ENCODE measurements around the gene CAMK2G.

GRCh38 chr10:73862011-73862410 lies 12.3 kb downstream of the CAMK2G start:
- TF ChIP-seq ZFP3 (CRISPR knock-in tag; IDR thresholded peaks at IDR 0.05), result no peak
- TF ChIP-seq ARNTL (CRISPR knock-in tag; IDR thresholded peaks at IDR 0.05; ENCODE audit: borderline replicate concordance, low read depth), result no peak
- no peak for TF ChIP-seq ZNF70 (CRISPR knock-in tag; IDR thresholded peaks at IDR 0.05)
- no peak for TF ChIP-seq TOX (CRISPR knock-in tag; IDR thresholded peaks at IDR 0.05; ENCODE audit: borderline replicate concordance)
- TF ChIP-seq ZNF565 (CRISPR knock-in tag; conservative IDR thresholded peaks at IDR 0.05; ENCODE audit: low read depth), result no peak
- TF ChIP-seq BACH2 (CRISPR knock-in tag; IDR thresholded peaks at IDR 0.05; ENCODE audit: borderline replicate concordance), result no peak
- no peak for TF ChIP-seq CREB5 (CRISPR knock-in tag; IDR thresholded peaks at IDR 0.05; ENCODE audit: low read depth)
- TF ChIP-seq PATZ1 (CRISPR knock-in tag; IDR thresholded peaks at IDR 0.05; ENCODE audit: borderline replicate concordance), result no peak
